Glutamatergic neuron (in vitro differentiated cells): ENCODE measurements around the gene GPX3. TPM values are rescaled to one million over a fixed set of nuclear protein-coding genes. Genes with fewer than 3 reads are reported as not detected.

Experiments used
- DNase-seq: peaks from one replicate; pipeline ENCODE4 v3.0.0; 2022
- H3K27ac Mint-ChIP-seq: one replicate; pipeline ENCODE4 v1.8.0; 2020; ENCODE audit warnings: mild to moderate bottlenecking, mixed read lengths, inconsistent platforms; ENCODE audit not compliant: unreplicated experiment
- H3K27me3 Mint-ChIP-seq: one replicate; pipeline ENCODE4 v1.8.0; 2020; ENCODE audit warnings: mild to moderate bottlenecking, moderate library complexity, mixed read lengths, inconsistent platforms; ENCODE audit not compliant: unreplicated experiment
- H3K36me3 Mint-ChIP-seq: one replicate; pipeline ENCODE4 v1.8.0; 2020; ENCODE audit warnings: mild to moderate bottlenecking, mixed read lengths, inconsistent platforms; ENCODE audit not compliant: unreplicated experiment
- H3K4me1 Mint-ChIP-seq: one replicate; pipeline ENCODE4 v1.8.0; 2020; ENCODE audit warnings: mild to moderate bottlenecking, low read depth, mixed read lengths, inconsistent platforms; ENCODE audit not compliant: unreplicated experiment
- H3K4me3 Mint-ChIP-seq: one replicate; pipeline ENCODE4 v1.8.0; 2020; ENCODE audit warnings: mild to moderate bottlenecking, mixed read lengths, inconsistent platforms; ENCODE audit not compliant: unreplicated experiment
- H3K9me3 Mint-ChIP-seq: one replicate; pipeline ENCODE4 v1.8.0; 2020; ENCODE audit warnings: mild to moderate bottlenecking, moderate library complexity, mixed read lengths, inconsistent platforms; ENCODE audit not compliant: unreplicated experiment
- total RNA-seq: library from RNA; stranded (reverse); fragmentation: NEBNext Ultra II Directional; extraction: Animal tissue kit (Norgen Biotek cat#: 25700); gene quantifications from one replicate; pipeline ENCODE4 v1.2.1, GENCODE V29; 2021; ENCODE audit not compliant: unreplicated experiment
- TF ChIP-seq, protein P1 (sequence below): fragments of 200-600 bp; sonication (generic); IDR thresholded peaks from one replicate; pipeline ENCODE4 v1.5.0; 2021; ENCODE audit not compliant: partially characterized antibody, unreplicated experiment

The GPX3 gene
- total RNA-seq, 1 donor from 2014 or later, result 20.4 TPM

DNA sequence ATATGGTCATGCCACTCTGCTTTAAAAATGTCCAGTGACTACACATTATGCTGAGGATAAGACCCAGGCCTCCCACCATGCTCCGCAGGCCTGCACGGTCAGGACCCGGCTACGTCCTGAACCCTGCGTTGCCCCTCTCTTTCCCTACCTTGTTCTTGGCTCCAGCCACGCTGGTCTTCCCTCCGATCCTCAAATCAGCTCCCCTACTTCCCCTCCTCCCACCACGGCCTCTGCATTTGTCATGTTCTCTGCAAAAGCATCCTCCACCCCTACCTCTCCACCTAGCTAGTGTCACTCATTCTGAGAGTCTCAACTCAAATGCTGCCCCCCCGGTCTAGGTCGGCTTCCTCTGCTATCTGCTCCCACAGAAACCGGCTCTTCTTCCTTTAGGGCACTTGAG is 11.2 kb downstream of the GPX3 start:
- H3K27me3 Mint-ChIP-seq, result peaks cover 1% of the 10 kb centered on the region
- no peak overlapping the region for H3K27ac Mint-ChIP-seq
- TF ChIP-seq, protein P1, sequence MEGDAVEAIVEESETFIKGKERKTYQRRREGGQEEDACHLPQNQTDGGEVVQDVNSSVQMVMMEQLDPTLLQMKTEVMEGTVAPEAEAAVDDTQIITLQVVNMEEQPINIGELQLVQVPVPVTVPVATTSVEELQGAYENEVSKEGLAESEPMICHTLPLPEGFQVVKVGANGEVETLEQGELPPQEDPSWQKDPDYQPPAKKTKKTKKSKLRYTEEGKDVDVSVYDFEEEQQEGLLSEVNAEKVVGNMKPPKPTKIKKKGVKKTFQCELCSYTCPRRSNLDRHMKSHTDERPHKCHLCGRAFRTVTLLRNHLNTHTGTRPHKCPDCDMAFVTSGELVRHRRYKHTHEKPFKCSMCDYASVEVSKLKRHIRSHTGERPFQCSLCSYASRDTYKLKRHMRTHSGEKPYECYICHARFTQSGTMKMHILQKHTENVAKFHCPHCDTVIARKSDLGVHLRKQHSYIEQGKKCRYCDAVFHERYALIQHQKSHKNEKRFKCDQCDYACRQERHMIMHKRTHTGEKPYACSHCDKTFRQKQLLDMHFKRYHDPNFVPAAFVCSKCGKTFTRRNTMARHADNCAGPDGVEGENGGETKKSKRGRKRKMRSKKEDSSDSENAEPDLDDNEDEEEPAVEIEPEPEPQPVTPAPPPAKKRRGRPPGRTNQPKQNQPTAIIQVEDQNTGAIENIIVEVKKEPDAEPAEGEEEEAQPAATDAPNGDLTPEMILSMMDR, result no peak
- peaks cover 2% of the 10 kb centered on the region for H3K9me3 Mint-ChIP-seq
- H3K4me1 Mint-ChIP-seq, result peaks cover 1% of the 10 kb centered on the region
- H3K4me3 Mint-ChIP-seq, result no peak overlapping the region
- H3K36me3 Mint-ChIP-seq, result no peaks in the 10 kb centered on the region
- DNase-seq, result no peak

DNA sequence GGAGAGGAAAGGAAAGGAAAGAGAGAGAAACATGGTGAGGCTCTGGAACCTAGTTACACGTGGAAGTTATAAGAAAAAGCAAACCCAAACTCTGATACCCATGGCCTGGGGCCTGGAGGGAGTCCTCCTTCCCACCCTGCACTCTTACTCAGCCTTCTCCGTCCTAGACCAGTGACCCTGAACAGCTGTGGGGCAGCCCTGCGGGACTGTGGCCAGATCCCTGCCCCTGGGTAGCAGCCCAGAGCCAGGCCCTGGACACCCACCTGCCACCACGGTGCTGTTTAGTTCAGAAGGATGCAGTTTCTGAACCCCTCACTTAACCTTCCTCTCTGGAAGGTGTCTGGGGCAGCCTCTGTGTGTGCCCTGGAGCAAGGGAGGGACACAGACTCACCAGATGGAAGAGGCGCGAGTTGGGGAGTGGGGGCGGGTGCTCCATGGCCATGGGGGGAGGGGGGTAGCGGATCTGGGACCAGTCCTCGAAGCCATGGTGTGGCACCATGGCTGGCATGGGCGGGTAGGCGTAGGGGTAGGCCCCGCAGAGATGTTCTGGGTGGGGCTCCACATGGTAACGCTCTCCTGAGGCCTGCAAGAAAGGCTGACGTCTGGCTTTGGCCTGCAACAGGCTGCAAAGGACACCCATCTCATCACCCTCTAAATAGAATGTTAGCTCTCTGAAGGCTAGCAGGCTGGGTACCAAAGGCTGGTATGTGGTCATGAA is 13.0 kb downstream of the GPX3 start:
- H3K36me3 Mint-ChIP-seq, result no peaks in the 10 kb centered on the region
- peaks cover 1% of the 10 kb centered on the region for H3K4me1 Mint-ChIP-seq
- peaks cover 2% of the 10 kb centered on the region for H3K9me3 Mint-ChIP-seq
- no peak overlapping the region for H3K4me3 Mint-ChIP-seq
- TF ChIP-seq, protein P1, result no peak
- no peaks in the 10 kb centered on the region for H3K27me3 Mint-ChIP-seq
- H3K27ac Mint-ChIP-seq, result no peak overlapping the region
- DNase-seq, result no peak

DNA sequence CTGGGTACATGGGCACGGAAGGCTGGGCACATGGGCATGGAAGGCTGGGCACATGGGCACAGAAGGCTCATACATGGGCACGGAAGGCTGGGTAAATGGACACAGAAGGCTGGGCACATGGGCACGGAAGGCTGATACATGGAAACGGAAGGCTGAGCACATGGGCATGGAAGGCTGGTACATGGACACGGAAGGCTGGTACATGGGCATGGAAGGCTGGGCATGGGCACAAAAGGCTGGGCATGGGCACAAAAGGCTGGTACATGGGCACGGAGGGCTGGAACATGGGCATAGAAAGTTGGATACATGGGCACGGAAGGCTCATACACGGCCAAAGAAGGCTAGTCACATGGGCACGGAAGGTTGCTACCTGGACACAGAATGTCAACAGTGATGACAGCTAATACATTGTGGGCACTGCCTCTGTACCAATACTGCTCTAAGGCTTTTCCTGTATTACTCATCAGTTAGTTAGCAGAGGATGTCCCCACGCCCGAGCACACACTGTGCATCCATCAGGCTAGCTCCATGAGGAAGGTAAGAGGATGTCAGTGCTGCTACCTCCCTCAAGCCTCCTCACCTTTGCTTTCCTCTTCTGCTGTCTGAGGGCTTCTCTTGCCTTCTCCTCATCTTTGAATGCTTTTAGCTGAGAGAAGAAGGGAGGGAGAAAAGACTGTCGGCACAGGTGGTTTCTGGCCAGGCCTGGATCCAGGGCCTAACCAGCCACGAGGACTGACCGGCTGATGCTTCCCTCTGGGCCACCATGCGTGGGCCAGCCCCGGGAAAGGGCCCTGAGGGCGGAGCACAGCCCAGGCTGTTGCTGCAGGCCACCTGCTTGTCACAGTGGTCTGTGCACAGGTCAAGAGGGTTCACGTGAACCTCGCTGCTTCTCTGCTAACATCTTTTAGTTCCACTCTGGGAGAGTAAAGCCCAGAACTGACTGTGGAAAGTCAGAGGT is 14.3 kb downstream of the GPX3 start:
- peaks cover 2% of the 10 kb centered on the region for H3K9me3 Mint-ChIP-seq
- H3K27ac Mint-ChIP-seq, result no peak overlapping the region
- H3K36me3 Mint-ChIP-seq, result no peaks in the 10 kb centered on the region
- no peak overlapping the region for H3K4me3 Mint-ChIP-seq
- peaks cover 1% of the 10 kb centered on the region for H3K4me1 Mint-ChIP-seq
- no peak for DNase-seq
- H3K27me3 Mint-ChIP-seq, result no peaks in the 10 kb centered on the region
- TF ChIP-seq, protein P1, result no peak

DNA sequence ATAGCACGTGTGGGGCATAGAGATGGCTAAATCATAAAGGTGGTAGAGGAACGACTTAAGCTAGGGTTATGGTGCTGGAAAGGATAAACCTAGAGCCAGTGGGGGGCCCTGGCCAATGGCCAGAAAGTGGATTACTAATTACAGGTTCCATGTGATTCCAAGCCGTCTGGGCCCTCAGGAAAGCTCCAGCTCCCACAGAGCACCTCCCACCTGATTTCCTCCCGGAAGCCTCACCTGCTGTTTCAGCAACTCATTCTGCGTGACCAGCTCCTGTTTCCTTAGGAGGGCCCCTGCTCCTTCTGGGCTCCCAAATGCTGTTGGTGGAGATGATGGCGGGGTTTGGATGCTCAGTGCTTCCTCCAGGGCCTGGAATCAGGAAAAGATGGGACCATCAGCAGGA is 16.2 kb downstream of the GPX3 start:
- no peaks in the 10 kb centered on the region for H3K36me3 Mint-ChIP-seq

More for the DNA sequence above, 16.2 kb downstream of the GPX3 start:
- Mint-ChIP-seq H3K27me3 (no peaks in the 10 kb centered on the region), H3K4me1 (peaks cover 1% of the 10 kb centered on the region), H3K27ac (no peak overlapping the region), H3K9me3 (peaks cover 2% of the 10 kb centered on the region), H3K4me3 (no peak overlapping the region)
- TF ChIP-seq, protein P1, result no peak
- no peak for DNase-seq
